ENCODE measurements around the gene CYP26A1. TPM values are rescaled to one million over a fixed set of nuclear protein-coding genes. Genes with fewer than 3 reads are reported as not detected.

The CYP26A1 gene
- total and polyA plus RNA-seq, 2 experiments from 2014 or later, result 1.2 to 1.8 TPM

DNA sequence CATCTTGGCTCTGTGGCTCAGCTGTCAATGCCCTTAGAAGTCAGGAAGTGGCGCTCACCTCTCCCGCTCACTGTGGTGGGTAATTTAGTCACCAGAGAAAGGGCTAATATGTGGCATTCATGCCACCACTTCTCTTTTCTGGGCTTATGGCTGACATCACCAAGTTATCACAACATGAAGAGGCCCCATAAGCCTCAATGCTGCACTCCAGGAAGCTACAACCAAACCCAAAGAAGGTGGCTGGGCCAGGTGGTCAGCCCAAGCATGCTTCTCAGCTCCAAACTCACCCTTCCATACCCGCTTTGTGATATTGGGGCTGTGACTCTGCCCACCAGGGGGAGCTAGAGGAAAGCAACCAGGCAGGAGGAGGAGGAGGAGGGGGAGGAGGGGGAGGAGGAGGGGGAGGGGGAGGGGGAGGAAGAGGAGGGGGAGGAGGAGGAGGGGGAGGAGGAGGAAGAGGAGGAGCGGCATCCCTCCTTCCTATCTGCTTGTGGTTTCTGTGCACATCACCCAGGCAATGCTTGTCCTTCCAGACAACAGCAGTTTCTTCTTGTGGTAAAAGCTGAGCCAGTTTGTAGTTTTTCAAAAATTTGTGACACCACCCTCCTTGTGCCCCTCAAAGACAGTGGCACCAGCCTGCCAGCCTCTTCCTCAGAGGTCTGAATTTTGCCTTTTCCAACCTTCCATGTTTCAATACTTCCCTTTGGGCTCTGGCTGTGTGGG, 42.1 kb downstream of the CYP26A1 start:
- peaks cover 5% of the 10 kb centered on the region; the same call in 2 of the 3 replicates for H3K9me3 Mint-ChIP-seq
- no peak overlapping the region for H3K27ac ChIP-seq (ENCODE audit: low read depth)
- H3K27me3 Mint-ChIP-seq (ENCODE audit: insufficient read depth, low read depth, poor library complexity), result peaks cover 8% of the 10 kb centered on the region
- H3K79me2 ChIP-seq (replicated peaks; ENCODE audit: insufficient read depth), result no peaks in the 10 kb centered on the region
- no peaks in the 10 kb centered on the region for H4K20me1 ChIP-seq (replicated peaks; ENCODE audit: insufficient read depth)
- H3K27me3 ChIP-seq (ENCODE audit: insufficient read depth), result no peaks in the 10 kb centered on the region
- no peak overlapping the region for H3K4me3 ChIP-seq
- DNase-seq (ENCODE audit: low spot score) (peak; percentile 92), ATAC-seq (peak; percentile 96)
- H3K9me2 ChIP-seq (ENCODE audit: insufficient read depth), result no peaks in the 10 kb centered on the region
- no peak overlapping the region for H3K27ac Mint-ChIP-seq
- peaks cover 3% of the 10 kb centered on the region; the same call in 2 of the 3 replicates for H3K4me1 Mint-ChIP-seq
- H2AFZ ChIP-seq, result peak overlapping the region; percentile 89
- H3K36me3 ChIP-seq (ENCODE audit: insufficient read depth), result no peaks in the 10 kb centered on the region; the same call in 1 of the 2 replicates
- H3K36me3 Mint-ChIP-seq (ENCODE audit: low read depth), result peaks cover 6% of the 10 kb centered on the region; the same call in 2 of the 3 replicates
- TF ChIP-seq CREB1 (CRISPR knock-in tag; IDR thresholded peaks at IDR 0.05; ENCODE audit: low read depth), result no peak
- TF ChIP-seq, protein P1, sequence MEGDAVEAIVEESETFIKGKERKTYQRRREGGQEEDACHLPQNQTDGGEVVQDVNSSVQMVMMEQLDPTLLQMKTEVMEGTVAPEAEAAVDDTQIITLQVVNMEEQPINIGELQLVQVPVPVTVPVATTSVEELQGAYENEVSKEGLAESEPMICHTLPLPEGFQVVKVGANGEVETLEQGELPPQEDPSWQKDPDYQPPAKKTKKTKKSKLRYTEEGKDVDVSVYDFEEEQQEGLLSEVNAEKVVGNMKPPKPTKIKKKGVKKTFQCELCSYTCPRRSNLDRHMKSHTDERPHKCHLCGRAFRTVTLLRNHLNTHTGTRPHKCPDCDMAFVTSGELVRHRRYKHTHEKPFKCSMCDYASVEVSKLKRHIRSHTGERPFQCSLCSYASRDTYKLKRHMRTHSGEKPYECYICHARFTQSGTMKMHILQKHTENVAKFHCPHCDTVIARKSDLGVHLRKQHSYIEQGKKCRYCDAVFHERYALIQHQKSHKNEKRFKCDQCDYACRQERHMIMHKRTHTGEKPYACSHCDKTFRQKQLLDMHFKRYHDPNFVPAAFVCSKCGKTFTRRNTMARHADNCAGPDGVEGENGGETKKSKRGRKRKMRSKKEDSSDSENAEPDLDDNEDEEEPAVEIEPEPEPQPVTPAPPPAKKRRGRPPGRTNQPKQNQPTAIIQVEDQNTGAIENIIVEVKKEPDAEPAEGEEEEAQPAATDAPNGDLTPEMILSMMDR (conservative IDR thresholded peaks at IDR 0.05; ENCODE audit: low read depth in 2 of 2), result peak; percentile 61 to 87
- no peaks in the 10 kb centered on the region for H3K4me1 ChIP-seq (ENCODE audit: insufficient read depth)
- no peak overlapping the region for H3K4me3 Mint-ChIP-seq
- H3F3A ChIP-seq (replicated peaks; ENCODE audit: low read depth), result 0 out of 2 replicates have a peak, but pooled peaks cover 2% of the 10 kb centered on the region
- H3K4me2 ChIP-seq, result no peak overlapping the region

DNA sequence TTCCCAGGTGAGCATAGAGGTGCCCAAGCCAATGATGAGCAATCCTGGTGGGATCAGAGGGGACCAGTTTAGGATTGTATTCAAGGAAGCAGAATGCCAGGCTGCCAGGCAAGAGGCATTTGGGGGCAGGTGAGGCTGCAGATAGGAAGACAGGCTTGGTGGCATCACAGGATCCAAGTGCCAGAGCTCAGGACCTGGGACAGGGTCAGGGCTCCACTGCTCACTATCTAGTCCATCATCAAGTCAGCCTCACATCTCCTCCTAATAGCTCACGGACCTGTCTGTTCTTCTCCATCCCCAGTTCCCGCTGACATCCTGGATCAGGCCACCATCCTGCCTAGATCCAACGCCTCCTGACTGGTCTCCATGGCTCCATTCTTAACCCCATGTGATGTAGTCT, 47.6 kb downstream of the CYP26A1 start:
- H3K27me3 Mint-ChIP-seq (ENCODE audit: insufficient read depth, low read depth, poor library complexity), result peaks cover 8% of the 10 kb centered on the region
- Histone ChIP-seq H2AFZ (no peak overlapping the region), H3K79me2 (replicated peaks; ENCODE audit: insufficient read depth) (no peaks in the 10 kb centered on the region), H3F3A (replicated peaks; ENCODE audit: low read depth) (no peaks in the 10 kb centered on the region), H3K27ac (ENCODE audit: low read depth) (no peak overlapping the region), H3K36me3 (ENCODE audit: insufficient read depth) (peaks cover 3% of the 10 kb centered on the region; the same call in 1 of the 2 replicates), H3K27me3 (ENCODE audit: insufficient read depth) (no peaks in the 10 kb centered on the region), H4K20me1 (replicated peaks; ENCODE audit: insufficient read depth) (no peaks in the 10 kb centered on the region), H3K4me3 (no peak overlapping the region), H3K4me1 (ENCODE audit: insufficient read depth) (no peaks in the 10 kb centered on the region), H3K4me2 (no peak overlapping the region), H3K9me2 (ENCODE audit: insufficient read depth) (0 out of 2 replicates have a peak, but pooled peaks cover 5% of the 10 kb centered on the region)
- peaks cover 14% of the 10 kb centered on the region for H3K9me3 Mint-ChIP-seq
- DNase-seq (ENCODE audit: low spot score), result no peak
- ATAC-seq, result no peak
- no peak overlapping the region for H3K27ac Mint-ChIP-seq
- no peak for TF ChIP-seq ZNF331 (CRISPR knock-in tag; IDR thresholded peaks at IDR 0.05; ENCODE audit: low read depth)
- TF ChIP-seq EZH2 (IDR thresholded peaks at IDR 0.05; ENCODE audit: low read depth, unreplicated experiment), result no peak
- TF ChIP-seq JUNB (IDR thresholded peaks at IDR 0.05; ENCODE audit: unreplicated experiment), result no peak
- no peak for TF ChIP-seq NANOG (IDR thresholded peaks at IDR 0.05; ENCODE audit: borderline replicate concordance)
- no peak for TF ChIP-seq EZH2phosphoT487 (IDR thresholded peaks at IDR 0.05; ENCODE audit: unreplicated experiment)
- no peak for TF ChIP-seq ZNF114 (CRISPR knock-in tag; IDR thresholded peaks at IDR 0.05)
- no peak for TF ChIP-seq CREB1 (CRISPR knock-in tag; IDR thresholded peaks at IDR 0.05; ENCODE audit: low read depth)
- H3K36me3 Mint-ChIP-seq (ENCODE audit: low read depth), result peaks cover 13% of the 10 kb centered on the region
- no peak overlapping the region for H3K4me3 Mint-ChIP-seq
- peaks cover 3% of the 10 kb centered on the region; the same call in 2 of the 3 replicates for H3K4me1 Mint-ChIP-seq

All from GM23338 (cell line).